WTC11 (cell line): ENCODE results near the gene SLC45A1. TPM values are rescaled to one million over a fixed set of nuclear protein-coding genes. Genes with fewer than 3 reads are reported as not detected.
"Not testable (repeated sequence)": the region's sequence is repeated elsewhere in the genome, so short reads cannot be mapped to it uniquely, and the experiment has no call there.

Experiments
- ATAC-seq: fragments of 200-7000 bp; cut with Tn5 transposase; 2 replicates; pipeline ENCODE4 v1.10.0; 2021; ENCODE audit warnings: mild to moderate bottlenecking, moderate library complexity
- CTCF ChIA-PET: fragments of 300-600 bp; sonication (Branson Sonifier 250); formaldehyde crosslinking; loops from one replicate; lab custom pipeline; 2021; ENCODE audit warnings: antibody characterized with exemption; lab: Charles Lee
- POLR2A ChIA-PET: fragments of 350-600 bp; sonication (Branson Sonifier 250); formaldehyde crosslinking; loops from one replicate; lab custom pipeline; 2021; ENCODE audit warnings: antibody characterized with exemption; lab: Charles Lee
- DNase-seq: peaks from one replicate; pipeline ENCODE4 v3.0.0; 2021; ENCODE audit warnings: low spot score
- H3K27ac Mint-ChIP-seq: 2 replicates; pipeline ENCODE4 v1.8.0; 2021; ENCODE audit warnings: mixed read lengths
- H3K27me3 Mint-ChIP-seq: 2 replicates; pipeline ENCODE4 v1.8.0; 2021; ENCODE audit warnings: low read depth, mild to moderate bottlenecking, moderate library complexity, mixed read lengths
- H3K36me3 Mint-ChIP-seq: 2 replicates; pipeline ENCODE4 v1.8.0; 2021; ENCODE audit warnings: mixed read lengths
- H3K4me1 Mint-ChIP-seq: 2 replicates; pipeline ENCODE4 v1.8.0; 2022; ENCODE audit warnings: mixed read lengths
- H3K4me3 Mint-ChIP-seq: 2 replicates; pipeline ENCODE4 v1.8.0; 2021; ENCODE audit warnings: mild to moderate bottlenecking, moderate library complexity, mixed read lengths
- H3K9me3 Mint-ChIP-seq: 2 replicates; pipeline ENCODE4 v1.8.0; 2021; ENCODE audit warnings: mixed read lengths
- CBFB ChIP-seq: sonication (generic); formaldehyde crosslinking; IDR thresholded peaks from 2 replicates; pipeline ENCODE4 v1.8.1; 2022; ENCODE audit warnings: mild to moderate bottlenecking, low read depth, missing genetic modification reagents
- ESRRA ChIP-seq: sonication (generic); formaldehyde crosslinking; IDR thresholded peaks from 2 replicates; pipeline ENCODE4 v1.8.1; 2022; ENCODE audit warnings: mild to moderate bottlenecking, missing genetic modification reagents, borderline replicate concordance
- FOXK1 ChIP-seq: sonication (generic); formaldehyde crosslinking; IDR thresholded peaks from 2 replicates; pipeline ENCODE4 v1.8.0; 2022; ENCODE audit warnings: mild to moderate bottlenecking, moderate library complexity, missing genetic modification reagents
- NFATC4 ChIP-seq: fragments of 250-450 bp; sonication (Bioruptor Pico); IDR thresholded peaks from 2 replicates; pipeline ENCODE4 v1.9.0; 2021; ENCODE audit warnings: mild to moderate bottlenecking
- TEAD1 ChIP-seq: sonication (generic); formaldehyde crosslinking; IDR thresholded peaks from 2 replicates; pipeline ENCODE4 v1.8.0; 2022; ENCODE audit warnings: mild to moderate bottlenecking, missing genetic modification reagents
- ZNF121 ChIP-seq: sonication (generic); formaldehyde crosslinking; IDR thresholded peaks from 2 replicates; pipeline ENCODE4 v1.8.0; 2023; ENCODE audit warnings: missing genetic modification reagents
- ZNF416 ChIP-seq: fragments of 250-450 bp; sonication (Bioruptor Pico); IDR thresholded peaks from 2 replicates; pipeline ENCODE4 v1.9.0; 2021; ENCODE audit warnings: mild to moderate bottlenecking, inconsistent platforms
- total RNA-seq: library from RNA; stranded (reverse); gene quantifications from 3 replicates; pipeline ENCODE4 v1.2.3, GENCODE V29; 2021
- TF ChIP-seq, protein P1 (sequence below): sonication (generic); formaldehyde crosslinking; IDR thresholded peaks from 2 replicates; pipeline ENCODE4 v1.8.0; 2022; ENCODE audit warnings: missing genetic modification reagents
- TF ChIP-seq, protein P2 (sequence below): sonication (generic); formaldehyde crosslinking; IDR thresholded peaks from 2 replicates; pipeline ENCODE4 v1.8.1; 2022; ENCODE audit warnings: mild to moderate bottlenecking, moderate library complexity, missing genetic modification reagents
- TF ChIP-seq, protein P3 (sequence below): sonication (generic); formaldehyde crosslinking; IDR thresholded peaks from 2 replicates; pipeline ENCODE4 v1.8.0; 2022; ENCODE audit warnings: mild to moderate bottlenecking, missing genetic modification reagents
- TF ChIP-seq, protein P4 (sequence below): fragments of 250-450 bp; sonication (Bioruptor Pico); IDR thresholded peaks from 2 replicates; pipeline ENCODE4 v1.9.0; 2021; ENCODE audit warnings: moderate library complexity, mild to moderate bottlenecking, inconsistent platforms, borderline replicate concordance
- TF ChIP-seq, protein P5 (sequence below): sonication (generic); formaldehyde crosslinking; IDR thresholded peaks from 2 replicates; pipeline ENCODE4 v1.8.1; 2022; ENCODE audit warnings: low read depth, missing genetic modification reagents, borderline replicate concordance
- TF ChIP-seq, protein P6 (sequence below): sonication (generic); formaldehyde crosslinking; IDR thresholded peaks from 2 replicates; pipeline ENCODE4 v1.8.1; 2023; ENCODE audit warnings: mild to moderate bottlenecking, missing genetic modification reagents
- TF ChIP-seq, protein P7 (sequence below): fragments of 250-450 bp; sonication (Bioruptor Pico); IDR thresholded peaks from 2 replicates; pipeline ENCODE4 v1.8.0; 2021; ENCODE audit warnings: mild to moderate bottlenecking
- TF ChIP-seq, protein P8 (sequence below): sonication (generic); formaldehyde crosslinking; IDR thresholded peaks from 2 replicates; pipeline ENCODE4 v1.8.1; 2022; ENCODE audit warnings: mild to moderate bottlenecking, missing genetic modification reagents, moderate library complexity, borderline replicate concordance

SLC45A1 gene
- total RNA-seq, 1 experiment from 2014 or later = 2.3 TPM

DNA sequence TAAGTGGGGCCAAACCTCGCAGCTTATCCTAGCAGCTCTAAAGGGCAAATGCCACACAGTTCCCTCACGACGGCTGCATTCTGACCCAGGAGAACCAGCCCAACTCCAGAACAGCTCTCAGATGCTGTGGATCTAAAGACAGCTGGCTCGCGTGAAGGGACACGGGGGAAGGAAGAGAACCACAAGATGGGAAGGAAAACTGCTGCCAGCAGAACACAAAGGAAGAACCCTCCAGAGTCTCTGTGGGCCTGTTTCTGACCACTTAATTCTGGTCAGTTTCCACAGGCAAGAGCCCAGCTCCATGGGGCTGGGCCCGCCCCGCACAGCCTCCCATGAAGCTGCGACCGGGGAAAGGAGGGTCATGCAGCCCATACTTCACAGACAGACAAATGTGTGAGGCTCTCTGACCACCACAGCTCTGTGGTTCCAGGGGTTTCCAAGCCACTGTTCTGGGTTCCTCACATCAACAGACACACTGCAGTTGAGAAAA, 61.1 kb downstream of the SLC45A1 start (continued):
- TF ChIP-seq, protein P1, sequence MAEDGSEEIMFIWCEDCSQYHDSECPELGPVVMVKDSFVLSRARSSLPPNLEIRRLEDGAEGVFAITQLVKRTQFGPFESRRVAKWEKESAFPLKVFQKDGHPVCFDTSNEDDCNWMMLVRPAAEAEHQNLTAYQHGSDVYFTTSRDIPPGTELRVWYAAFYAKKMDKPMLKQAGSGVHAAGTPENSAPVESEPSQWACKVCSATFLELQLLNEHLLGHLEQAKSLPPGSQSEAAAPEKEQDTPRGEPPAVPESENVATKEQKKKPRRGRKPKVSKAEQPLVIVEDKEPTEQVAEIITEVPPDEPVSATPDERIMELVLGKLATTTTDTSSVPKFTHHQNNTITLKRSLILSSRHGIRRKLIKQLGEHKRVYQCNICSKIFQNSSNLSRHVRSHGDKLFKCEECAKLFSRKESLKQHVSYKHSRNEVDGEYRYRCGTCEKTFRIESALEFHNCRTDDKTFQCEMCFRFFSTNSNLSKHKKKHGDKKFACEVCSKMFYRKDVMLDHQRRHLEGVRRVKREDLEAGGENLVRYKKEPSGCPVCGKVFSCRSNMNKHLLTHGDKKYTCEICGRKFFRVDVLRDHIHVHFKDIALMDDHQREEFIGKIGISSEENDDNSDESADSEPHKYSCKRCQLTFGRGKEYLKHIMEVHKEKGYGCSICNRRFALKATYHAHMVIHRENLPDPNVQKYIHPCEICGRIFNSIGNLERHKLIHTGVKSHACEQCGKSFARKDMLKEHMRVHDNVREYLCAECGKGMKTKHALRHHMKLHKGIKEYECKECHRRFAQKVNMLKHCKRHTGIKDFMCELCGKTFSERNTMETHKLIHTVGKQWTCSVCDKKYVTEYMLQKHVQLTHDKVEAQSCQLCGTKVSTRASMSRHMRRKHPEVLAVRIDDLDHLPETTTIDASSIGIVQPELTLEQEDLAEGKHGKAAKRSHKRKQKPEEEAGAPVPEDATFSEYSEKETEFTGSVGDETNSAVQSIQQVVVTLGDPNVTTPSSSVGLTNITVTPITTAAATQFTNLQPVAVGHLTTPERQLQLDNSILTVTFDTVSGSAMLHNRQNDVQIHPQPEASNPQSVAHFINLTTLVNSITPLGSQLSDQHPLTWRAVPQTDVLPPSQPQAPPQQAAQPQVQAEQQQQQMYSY (CRISPR knock-in tag) = no peak
- TF ChIP-seq ZNF121 (CRISPR knock-in tag) (no peak), FOXK1 (CRISPR knock-in tag) (no peak)
- TF ChIP-seq, protein P2, sequence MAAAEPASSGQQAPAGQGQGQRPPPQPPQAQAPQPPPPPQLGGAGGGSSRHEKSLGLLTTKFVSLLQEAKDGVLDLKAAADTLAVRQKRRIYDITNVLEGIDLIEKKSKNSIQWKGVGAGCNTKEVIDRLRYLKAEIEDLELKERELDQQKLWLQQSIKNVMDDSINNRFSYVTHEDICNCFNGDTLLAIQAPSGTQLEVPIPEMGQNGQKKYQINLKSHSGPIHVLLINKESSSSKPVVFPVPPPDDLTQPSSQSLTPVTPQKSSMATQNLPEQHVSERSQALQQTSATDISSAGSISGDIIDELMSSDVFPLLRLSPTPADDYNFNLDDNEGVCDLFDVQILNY (CRISPR knock-in tag) = no peak

DNA sequence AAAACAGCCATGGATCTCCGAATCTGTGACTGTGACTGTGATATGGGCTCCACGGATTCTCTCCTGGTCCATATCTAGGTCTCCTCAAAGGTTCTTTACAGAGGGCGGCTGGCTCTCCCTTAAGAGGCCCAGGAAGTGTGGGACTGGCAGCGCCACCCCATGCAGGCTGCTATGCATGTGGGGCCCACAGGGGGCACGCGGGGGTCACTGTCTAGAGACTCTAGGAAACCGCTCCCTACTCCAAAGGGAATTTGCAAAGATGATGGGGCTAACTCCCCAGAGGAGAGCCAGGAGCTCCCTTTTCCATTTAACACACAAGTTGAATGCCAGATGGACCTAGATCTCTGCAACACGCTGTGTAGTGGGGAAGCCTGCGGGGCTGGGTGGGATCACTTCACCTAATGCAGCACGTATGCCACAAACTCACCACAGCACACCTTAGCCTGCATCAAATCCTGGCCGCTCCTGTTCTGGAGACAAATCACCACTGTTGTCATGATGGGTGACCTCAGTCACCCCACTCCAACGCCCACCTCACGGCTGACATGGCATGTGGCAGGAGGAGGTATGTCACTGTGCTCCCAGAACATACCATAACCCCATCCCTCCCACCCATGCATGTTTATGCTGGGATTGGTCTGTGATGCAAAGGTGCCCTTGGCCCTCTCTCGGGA, 61.7 kb downstream of the SLC45A1 start:
- peaks cover 76% of the 10 kb centered on the region for H3K4me1 Mint-ChIP-seq
- TF ChIP-seq ESRRA (CRISPR knock-in tag) (no peak), NFATC4 (CRISPR knock-in tag) (no peak), ZNF416 (CRISPR knock-in tag) (no peak)
- TF ChIP-seq, protein P3, sequence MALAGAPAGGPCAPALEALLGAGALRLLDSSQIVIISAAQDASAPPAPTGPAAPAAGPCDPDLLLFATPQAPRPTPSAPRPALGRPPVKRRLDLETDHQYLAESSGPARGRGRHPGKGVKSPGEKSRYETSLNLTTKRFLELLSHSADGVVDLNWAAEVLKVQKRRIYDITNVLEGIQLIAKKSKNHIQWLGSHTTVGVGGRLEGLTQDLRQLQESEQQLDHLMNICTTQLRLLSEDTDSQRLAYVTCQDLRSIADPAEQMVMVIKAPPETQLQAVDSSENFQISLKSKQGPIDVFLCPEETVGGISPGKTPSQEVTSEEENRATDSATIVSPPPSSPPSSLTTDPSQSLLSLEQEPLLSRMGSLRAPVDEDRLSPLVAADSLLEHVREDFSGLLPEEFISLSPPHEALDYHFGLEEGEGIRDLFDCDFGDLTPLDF = no peak
- TF ChIP-seq, protein P4, sequence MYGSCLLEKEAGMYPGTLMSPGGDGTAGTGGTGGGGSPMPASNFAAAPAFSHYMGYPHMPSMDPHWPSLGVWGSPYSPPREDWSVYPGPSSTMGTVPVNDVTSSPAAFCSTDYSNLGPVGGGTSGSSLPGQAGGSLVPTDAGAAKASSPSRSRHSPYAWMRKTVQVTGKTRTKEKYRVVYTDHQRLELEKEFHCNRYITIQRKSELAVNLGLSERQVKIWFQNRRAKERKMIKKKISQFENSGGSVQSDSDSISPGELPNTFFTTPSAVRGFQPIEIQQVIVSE = no peak
- TF ChIP-seq, protein P5, sequence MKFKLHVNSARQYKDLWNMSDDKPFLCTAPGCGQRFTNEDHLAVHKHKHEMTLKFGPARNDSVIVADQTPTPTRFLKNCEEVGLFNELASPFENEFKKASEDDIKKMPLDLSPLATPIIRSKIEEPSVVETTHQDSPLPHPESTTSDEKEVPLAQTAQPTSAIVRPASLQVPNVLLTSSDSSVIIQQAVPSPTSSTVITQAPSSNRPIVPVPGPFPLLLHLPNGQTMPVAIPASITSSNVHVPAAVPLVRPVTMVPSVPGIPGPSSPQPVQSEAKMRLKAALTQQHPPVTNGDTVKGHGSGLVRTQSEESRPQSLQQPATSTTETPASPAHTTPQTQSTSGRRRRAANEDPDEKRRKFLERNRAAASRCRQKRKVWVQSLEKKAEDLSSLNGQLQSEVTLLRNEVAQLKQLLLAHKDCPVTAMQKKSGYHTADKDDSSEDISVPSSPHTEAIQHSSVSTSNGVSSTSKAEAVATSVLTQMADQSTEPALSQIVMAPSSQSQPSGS = no peak
- TF ChIP-seq, all 79 proteins: peak for 0
- no peak for DNase-seq
- H3K9me3 Mint-ChIP-seq = no peaks in the 10 kb centered on the region
- no peak for ATAC-seq
- H3K27me3 Mint-ChIP-seq = no peaks in the 10 kb centered on the region
- H3K36me3 Mint-ChIP-seq = 0 out of 2 replicates have a peak, but pooled peaks cover 2% of the 10 kb centered on the region
- CTCF ChIA-PET = interaction anchor here (0.7 to 1.0 kb wide), 4 partner anchors 14 to 52 kb away, joined by 3 read pairs; no protein-coding TSS in a partner anchor
- no peak overlapping the region for H3K4me3 Mint-ChIP-seq
- POLR2A ChIA-PET = interaction anchor here (0.6 kb wide), 1 partner anchor 45 kb away, joined by 3 read pairs; no protein-coding TSS in a partner anchor
- no peak overlapping the region for H3K27ac Mint-ChIP-seq

DNA sequence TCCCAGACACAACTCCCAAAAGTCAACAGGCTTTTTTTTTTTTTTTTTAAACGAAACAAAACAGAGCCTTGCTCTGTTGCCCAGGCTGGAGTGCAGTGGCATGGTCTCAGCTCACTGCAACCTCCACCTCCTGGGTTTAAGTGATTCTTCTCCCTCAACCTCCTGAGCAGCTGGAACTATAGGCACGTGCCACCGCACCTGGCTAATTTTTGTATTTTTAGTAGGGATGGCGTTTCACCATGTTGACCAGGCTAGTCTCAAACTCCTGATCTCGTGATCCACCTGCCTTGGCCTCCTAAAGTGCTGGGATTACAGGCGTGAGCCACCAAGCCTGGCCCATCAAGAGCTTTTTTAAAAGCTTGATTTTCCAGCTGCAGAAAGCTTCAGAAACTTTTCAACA, 62.4 kb downstream of the SLC45A1 start:
- POLR2A ChIA-PET = interaction anchor here (0.6 kb wide), 1 partner anchor 44 kb away, joined by 3 read pairs; no protein-coding TSS in a partner anchor
- not testable (repeated sequence) for DNase-seq, H3K4me3 Mint-ChIP-seq, H3K36me3 Mint-ChIP-seq, H3K27me3 Mint-ChIP-seq, H3K9me3 Mint-ChIP-seq, ATAC-seq, H3K27ac Mint-ChIP-seq
- peaks cover 76% of the 10 kb centered on the region for H3K4me1 Mint-ChIP-seq
- CTCF ChIA-PET = interaction anchor here (0.8 to 1.0 kb wide), 2 partner anchors 14 to 51 kb away, joined by 3 read pairs; no protein-coding TSS in a partner anchor

DNA sequence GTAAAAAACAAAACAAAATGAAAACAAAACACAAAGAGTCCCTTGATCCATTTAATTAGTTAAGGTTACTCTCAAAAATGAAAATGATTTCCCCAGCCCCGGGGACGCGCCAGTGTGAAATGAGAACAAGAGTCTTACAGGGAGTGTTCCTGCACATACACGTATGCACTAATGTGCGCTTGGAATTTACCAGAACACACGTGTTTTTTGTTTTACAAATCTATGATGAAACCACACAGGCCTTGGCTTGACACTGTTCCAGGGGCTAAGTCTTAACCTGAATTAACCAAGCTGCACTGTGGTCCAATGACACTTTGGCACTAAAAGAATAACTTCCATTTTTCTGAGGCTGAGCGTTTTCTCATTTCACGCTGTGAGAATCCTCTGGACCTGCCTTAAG, 63.7 kb downstream of the SLC45A1 start:
- no peak for ATAC-seq
- Mint-ChIP-seq H3K4me1 (peaks cover 76% of the 10 kb centered on the region), H3K27me3 (no peaks in the 10 kb centered on the region), H3K4me3 (no peak overlapping the region), H3K27ac (peak overlapping the region; percentile 75), H3K36me3 (0 out of 2 replicates have a peak, but pooled peaks cover 2% of the 10 kb centered on the region), H3K9me3 (no peaks in the 10 kb centered on the region)
- ChIA-PET POLR2A (interaction anchor here (1.1 kb wide), 1 partner anchor 23 kb away, joined by 3 read pairs; no protein-coding TSS in a partner anchor), CTCF (interaction anchor here (0.5 to 1.6 kb wide), 8 partner anchors 10 to 62 kb away, joined by 3 to 7 read pairs (median 6); no protein-coding TSS in a partner anchor)
- no peak for DNase-seq
- TF ChIP-seq, protein P6, sequence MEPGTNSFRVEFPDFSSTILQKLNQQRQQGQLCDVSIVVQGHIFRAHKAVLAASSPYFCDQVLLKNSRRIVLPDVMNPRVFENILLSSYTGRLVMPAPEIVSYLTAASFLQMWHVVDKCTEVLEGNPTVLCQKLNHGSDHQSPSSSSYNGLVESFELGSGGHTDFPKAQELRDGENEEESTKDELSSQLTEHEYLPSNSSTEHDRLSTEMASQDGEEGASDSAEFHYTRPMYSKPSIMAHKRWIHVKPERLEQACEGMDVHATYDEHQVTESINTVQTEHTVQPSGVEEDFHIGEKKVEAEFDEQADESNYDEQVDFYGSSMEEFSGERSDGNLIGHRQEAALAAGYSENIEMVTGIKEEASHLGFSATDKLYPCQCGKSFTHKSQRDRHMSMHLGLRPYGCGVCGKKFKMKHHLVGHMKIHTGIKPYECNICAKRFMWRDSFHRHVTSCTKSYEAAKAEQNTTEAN (CRISPR knock-in tag) = no peak
- TF ChIP-seq, protein P4 = no peak
- TF ChIP-seq, protein P7, sequence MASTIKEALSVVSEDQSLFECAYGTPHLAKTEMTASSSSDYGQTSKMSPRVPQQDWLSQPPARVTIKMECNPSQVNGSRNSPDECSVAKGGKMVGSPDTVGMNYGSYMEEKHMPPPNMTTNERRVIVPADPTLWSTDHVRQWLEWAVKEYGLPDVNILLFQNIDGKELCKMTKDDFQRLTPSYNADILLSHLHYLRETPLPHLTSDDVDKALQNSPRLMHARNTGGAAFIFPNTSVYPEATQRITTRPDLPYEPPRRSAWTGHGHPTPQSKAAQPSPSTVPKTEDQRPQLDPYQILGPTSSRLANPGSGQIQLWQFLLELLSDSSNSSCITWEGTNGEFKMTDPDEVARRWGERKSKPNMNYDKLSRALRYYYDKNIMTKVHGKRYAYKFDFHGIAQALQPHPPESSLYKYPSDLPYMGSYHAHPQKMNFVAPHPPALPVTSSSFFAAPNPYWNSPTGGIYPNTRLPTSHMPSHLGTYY = no peak
- TF ChIP-seq TEAD1 (CRISPR knock-in tag) (no peak), CBFB (CRISPR knock-in tag) (no peak)
- TF ChIP-seq, protein P8, sequence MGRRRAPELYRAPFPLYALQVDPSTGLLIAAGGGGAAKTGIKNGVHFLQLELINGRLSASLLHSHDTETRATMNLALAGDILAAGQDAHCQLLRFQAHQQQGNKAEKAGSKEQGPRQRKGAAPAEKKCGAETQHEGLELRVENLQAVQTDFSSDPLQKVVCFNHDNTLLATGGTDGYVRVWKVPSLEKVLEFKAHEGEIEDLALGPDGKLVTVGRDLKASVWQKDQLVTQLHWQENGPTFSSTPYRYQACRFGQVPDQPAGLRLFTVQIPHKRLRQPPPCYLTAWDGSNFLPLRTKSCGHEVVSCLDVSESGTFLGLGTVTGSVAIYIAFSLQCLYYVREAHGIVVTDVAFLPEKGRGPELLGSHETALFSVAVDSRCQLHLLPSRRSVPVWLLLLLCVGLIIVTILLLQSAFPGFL (CRISPR knock-in tag) = no peak
